SKM-1 treated with dmso at 0.1 percent for 144 hours (cell line): ENCODE data around the gene GNAS.
A peak's percentile ranks its signal among the peaks of the same experiment; 100 is the strongest.
"Not testable (repeated sequence)": the region's sequence is repeated elsewhere in the genome, so short reads cannot be mapped to it uniquely, and the experiment has no call there.

ENCODE experiments used
- DNase-seq: peaks from one replicate; lab custom pipeline; 2025; ENCODE audit not compliant: unreplicated experiment; lab: John Stamatoyannopoulos, UW

GNAS gene

GRCh38 chr20:58922036-58922435 lies 69.5 kb downstream of the GNAS start:
- no peak for DNase-seq

GRCh38 chr20:58923117-58923712 lies 70.7 kb downstream of the GNAS start:
- DNase-seq = no peak

GRCh38 chr20:58926802-58927489 lies 74.4 kb downstream of the GNAS start:
- DNase-seq = no peak

GRCh38 chr20:58927490-58928061 lies 75.1 kb downstream of the GNAS start:
- no peak for DNase-seq

- DNase-seq = no peak
Observed at GRCh38 chr20:58930496-58930895, 78.0 kb downstream of the GNAS start.

GRCh38 chr20:58932170-58932569 lies 79.7 kb downstream of the GNAS start:
- no peak for DNase-seq

GRCh38 chr20:58938078-58938477 lies 85.6 kb downstream of the GNAS start:
- DNase-seq = no peak

GRCh38 chr20:58938541-58938940 lies 86.0 kb downstream of the GNAS start:
- DNase-seq = peak; percentile 83

GRCh38 chr20:58941471-58941870 lies 89.0 kb downstream of the GNAS start:
- no peak for DNase-seq

- DNase-seq = no peak
Observed at GRCh38 chr20:58942549-58942948, 90.0 kb downstream of the GNAS start.

GRCh38 chr20:58944610-58945009 lies 92.1 kb downstream of the GNAS start:
- DNase-seq = no peak

GRCh38 chr20:58945965-58946631 lies 93.6 kb downstream of the GNAS start:
- peak; percentile 11 for DNase-seq

- not testable (repeated sequence) for DNase-seq
Observed at GRCh38 chr20:58947797-58948388, 95.4 kb downstream of the GNAS start.

GRCh38 chr20:58950603-58951002 lies 98.1 kb downstream of the GNAS start:
- DNase-seq = no peak

- no peak for DNase-seq
Observed at GRCh38 chr20:58953050-58953449, 100.5 kb downstream of the GNAS start.

- no peak for DNase-seq
Observed at GRCh38 chr20:58956078-58956477, 103.6 kb downstream of the GNAS start.

- DNase-seq = no peak
Observed at GRCh38 chr20:58959652-58960051, 107.1 kb downstream of the GNAS start.
